ENCODE measurements around the gene LARGE1.

Gene LARGE1

DNA sequence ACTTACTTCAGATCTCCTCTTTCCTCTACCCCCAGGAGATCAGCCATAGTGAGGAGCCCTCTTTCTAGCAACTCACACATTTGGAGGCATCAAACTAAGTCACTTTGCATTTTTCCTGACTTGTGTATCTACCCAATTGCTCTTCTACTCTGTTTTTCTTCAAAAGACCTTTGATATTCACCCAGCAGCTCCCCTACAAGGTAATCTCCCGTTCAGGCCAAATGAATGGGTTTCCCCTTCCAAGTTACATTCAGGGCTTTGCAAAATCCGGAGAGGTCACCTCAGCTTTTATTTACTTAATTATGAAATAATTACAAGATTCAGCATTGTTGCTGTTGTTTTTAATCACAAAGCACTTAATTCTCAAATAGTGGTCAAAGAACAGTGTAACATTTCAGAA, 6.1 kb downstream of the LARGE1 start:
- no peak for DNase-seq (ENCODE audit: low read depth in 2 of 2)

DNA sequence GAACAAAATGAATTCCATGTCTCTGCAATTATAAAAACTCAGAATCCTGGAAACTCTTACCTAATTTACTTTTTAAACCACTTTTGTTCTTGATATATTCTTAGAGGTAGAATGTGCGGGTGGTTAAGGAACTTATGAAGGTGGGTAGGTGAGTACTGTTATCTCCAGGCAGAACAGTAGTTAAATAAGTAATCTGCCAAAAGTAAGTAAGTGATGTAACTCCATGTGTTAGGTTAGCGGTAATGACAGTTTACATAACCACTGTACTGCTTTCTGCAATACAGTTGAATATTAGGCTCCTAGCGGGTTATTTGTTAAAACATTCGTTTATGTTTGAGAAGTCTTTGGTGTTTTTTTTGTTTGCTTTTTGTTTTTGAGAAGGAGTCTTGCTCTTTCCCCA, 7.1 kb downstream of the LARGE1 start:
- no peak for DNase-seq (ENCODE audit: low read depth in 2 of 2)

DNA sequence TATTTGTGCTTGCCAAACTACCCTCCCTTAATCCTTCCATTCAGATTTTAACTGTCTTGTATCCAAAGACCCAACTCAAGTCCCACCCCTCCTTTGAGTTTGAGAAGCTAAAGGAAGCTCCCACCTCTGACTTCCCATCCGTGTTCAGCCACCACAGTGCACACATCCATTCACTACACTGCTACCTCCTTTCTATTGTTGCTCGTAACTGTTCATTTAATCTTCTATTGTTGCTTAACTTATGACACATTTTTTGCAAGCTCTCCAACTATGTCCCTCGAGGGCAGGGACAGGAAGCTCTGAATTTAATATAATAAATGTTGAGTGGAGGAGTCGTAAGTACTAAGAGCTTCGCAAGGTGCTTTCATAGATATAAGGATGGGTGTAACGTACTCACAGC, 10.4 kb downstream of the LARGE1 start:
- no peak for DNase-seq (ENCODE audit: low read depth in 2 of 2)

DNA sequence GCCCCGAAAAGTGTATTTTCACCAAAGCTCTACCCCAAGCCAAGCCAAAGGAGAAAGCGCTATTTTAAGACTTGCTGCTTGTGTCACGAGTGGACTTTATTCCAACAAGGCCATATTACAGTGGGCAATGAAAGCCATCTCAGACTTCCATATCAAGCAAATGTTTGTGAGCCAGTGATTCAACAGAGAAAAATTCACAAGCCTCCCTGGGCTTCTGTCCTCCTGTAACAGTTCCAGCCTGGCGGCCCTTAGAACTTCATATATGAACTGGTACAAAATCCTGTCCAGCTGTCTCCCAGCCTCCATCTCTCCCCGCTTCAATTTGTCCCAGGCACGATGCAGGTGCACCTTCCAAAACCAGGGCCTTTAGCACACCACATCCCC, 11.2 kb downstream of the LARGE1 start:
- DNase-seq (ENCODE audit: low read depth in 2 of 2) = no peak

DNA sequence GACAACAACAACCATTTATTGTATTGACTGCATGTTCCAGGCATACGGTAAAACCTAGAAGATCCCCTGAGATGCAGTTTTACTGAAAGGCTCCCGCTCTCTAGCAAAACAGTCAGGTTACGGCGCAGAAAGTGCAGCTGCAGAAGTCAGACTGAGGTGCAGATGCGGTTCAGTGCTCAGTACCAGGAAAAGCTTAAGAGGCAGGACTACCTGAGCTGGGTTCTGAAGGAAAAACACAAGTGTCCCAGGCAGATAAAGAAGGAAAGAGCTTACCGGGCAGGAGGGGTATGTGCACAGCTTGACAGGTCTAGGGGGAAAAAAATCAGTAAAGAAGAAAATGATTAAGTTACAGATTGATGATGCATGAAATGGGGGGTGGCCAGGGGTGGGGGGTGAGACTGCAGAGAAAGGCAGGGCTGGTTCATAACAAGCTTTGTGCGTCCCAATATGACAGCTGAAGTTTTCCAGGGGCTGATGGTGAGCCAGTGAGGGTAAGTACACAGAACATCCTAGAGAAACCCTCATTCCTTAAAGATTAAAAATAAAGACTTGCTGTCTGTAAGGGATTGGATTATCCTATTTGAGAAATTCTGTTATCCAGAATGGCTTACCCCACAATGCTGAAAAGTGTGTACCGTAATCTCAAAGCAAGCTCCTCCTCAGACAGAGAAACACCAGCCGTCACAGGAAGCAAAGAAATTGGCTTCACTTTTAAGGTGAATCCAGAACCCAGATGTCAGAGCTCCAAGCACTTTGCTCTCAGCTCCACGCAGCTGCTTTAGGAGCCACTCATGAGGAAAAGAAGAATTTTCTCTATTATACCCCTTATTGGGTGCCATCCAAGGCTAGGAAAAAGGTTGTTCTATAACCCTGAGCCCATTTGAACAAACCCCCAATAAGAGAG, 11.9 kb downstream of the LARGE1 start:
- DNase-seq (ENCODE audit: low read depth in 2 of 2) = no peak

DNA sequence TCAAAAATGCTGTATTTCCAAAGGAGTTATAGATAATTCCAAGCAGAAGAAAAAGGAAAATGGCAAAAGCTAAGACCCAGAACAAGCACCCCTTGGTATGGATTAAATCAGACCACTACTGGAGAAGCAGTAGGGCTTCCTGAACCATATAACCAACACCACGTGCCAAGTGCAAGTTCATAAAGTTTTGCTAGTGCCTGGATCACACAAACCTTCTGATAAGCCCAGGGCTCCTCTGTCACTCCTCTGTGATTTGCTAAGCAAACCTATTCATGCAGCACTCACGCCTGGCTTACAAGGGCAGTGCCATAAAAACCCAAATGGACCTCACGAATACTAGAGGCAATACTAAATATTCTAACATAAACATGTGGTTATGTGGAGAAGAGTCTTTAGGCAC, 13.3 kb downstream of the LARGE1 start:
- DNase-seq (ENCODE audit: low read depth in 2 of 2) = no peak

DNA sequence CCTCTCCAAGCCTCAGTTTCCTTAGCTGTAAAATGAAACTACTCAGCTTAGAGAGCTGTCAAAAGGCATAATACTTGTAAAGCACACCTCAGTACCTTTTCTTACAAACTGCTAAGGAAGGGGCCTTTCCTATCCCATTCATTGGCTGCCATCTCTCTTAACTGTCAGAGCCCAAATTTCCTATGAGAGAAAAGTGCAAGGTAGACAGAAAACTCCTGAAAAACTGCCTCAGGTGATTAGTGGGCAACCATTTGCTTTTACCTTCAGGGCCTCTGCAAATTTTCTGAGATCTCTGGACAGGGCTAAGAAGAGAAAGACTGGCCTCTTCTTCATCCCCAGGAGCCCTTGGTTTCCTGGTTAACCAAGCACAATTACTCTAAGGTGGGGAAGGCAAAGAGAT, 13.8 kb downstream of the LARGE1 start:
- no peak for DNase-seq (ENCODE audit: low read depth in 2 of 2)

DNA sequence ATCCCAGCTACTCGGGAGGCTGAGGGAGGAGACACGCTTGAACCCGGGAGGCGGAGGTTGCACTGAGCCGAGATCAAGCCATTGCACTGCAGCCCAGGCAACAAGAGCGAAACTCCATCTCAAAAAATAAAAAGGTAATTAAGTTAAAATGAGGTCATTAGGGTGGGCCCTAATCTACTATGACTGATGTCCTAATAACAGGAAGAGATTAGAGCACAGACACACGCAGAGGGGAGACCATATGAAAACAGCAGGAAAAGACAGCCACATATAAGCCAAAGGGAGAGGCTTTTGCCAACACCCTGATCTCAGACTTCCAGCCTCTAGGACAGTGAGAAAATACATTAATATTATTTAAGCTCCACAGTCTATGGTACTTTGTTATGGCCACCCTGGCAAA, 17.3 kb downstream of the LARGE1 start:
- DNase-seq (ENCODE audit: low read depth in 2 of 2) = no peak

DNA sequence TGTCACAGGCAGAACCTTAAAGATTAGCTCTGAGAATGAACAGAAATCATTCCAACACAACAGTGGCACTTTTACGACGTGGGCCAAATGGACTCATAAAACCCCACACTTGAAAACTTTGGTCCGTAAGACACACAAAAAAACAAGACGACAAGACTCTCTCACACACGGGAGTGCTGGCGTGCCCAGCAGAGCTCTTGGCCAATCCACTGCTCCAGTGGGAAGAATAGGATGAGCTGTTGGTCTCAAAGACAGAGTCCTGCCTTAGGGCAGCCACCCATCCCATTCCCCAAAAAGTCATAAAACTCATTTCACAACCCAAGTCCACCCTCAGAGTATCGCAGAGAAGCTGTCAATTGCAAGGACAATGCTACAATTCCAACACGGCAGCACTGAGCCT, 18.2 kb downstream of the LARGE1 start:
- DNase-seq (ENCODE audit: low read depth in 2 of 2) = no peak

DNA sequence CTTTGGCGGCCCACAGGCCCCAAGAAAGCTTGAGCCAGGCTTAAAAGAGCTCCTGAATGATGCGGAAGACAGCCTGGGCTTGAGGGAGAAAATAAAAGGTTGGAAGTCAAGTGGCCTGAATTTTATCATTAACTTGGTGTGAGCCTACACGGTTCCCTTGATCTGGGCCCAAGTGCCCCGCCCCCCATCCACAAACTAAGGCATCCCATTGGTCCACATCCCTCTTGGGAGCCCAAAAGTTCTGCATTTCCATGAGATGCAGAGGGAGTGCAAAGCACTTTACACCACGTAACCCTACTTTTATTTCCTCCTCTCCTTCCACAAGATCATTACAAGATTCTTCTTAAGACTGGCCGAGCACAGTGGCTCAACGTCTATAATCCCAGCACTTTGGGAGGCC, 22.2 kb downstream of the LARGE1 start:
- DNase-seq (ENCODE audit: low read depth in 2 of 2) = no peak

DNA sequence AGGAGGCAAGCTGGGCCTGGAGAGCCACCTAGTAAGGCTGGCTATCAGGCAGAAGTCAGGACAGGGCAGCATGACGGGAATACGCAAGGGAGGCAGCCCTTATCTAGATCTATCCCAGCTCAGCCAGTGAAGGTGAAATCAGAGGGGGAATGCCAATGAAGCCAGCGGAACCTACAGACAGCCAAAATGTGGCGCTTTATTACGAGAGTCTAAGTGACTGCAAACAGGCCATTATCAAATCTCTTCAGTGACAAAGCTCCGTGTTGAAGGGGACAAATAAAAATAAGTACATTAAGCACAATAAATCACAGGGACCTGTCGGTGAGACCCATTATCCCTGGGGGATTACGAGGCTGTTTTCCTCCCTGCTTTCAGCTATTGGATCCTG, 22.8 kb downstream of the LARGE1 start:
- no peak for DNase-seq (ENCODE audit: low read depth in 2 of 2)

DNA sequence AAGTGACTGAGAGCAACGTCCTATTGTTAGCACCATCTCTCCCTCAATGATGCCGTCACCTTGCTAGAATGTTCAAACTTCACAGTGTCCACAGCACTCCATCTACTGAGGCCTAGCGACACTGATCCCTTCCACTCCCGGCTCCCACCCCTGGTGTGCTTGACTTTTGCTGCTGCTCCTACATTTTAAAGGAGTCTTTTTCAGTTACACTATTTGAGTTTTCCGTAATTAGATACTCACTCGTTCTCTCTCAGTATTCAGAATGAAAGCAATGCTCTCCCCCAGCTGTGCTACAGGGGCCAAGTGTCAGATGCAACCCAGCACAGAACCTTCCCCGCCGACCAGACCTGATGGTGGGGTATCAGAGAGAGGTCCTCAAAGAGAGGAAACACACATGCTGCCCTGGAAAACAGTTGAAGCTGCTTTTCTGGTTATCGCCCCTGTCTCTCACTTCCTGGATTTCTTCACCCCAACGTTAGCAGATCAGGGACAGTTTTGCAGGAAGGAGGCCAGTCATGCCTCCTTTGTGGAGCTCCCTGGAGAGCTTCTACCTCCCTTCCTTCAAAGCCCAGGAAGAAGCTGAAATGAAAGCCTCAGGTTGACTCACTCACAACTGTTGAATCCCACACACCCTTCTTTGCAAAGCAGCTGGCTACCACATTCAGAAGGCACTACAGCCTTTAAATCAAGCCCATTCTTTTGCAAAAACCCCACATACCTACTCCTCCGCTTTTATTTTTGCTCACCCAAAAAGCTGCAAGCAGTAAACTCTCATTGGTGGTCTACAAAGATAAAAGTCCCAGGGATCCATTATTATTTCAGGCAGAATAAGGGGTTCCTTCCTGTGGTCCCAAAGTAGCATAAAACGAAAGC, 23.5 kb downstream of the LARGE1 start:
- no peak for DNase-seq (ENCODE audit: low read depth in 2 of 2)

DNA sequence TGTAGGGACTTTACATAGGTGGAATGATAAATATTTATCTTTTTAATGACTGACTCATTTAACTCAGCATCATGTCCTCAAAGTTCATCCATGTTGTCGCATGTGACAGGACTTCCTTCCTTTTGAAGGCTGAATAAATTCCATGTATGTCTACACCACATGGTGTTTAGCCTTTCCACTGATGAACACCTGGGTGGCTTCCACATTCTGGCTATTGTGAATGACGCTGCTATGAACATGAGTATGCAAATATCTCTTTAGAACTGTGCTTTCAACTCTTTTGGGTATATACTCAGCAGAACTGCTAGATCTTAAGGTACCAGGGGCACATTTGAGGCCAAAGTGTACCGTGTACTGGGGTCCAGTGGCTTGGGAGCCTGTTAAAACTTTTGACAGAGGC, 24.1 kb downstream of the LARGE1 start:
- DNase-seq (ENCODE audit: low read depth in 2 of 2) = no peak

DNA sequence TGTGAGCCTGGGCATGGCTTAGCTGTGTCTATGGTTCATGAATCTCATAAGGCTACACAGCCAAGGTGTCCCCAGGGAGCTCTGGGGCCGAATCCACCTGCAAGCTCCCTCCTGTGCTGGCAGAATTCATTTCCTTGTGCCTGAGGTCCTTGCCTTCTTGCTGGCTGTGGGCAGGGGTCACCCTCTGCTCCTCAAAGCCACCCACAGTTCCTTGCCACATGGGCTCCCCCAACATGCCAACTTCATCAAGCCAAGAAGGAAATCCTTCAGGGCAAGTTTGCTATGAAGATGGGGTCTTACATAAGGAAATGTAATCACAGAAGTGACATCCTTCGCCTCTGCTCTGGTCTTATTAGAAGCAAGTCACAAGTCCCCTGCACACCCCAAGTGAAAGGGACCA, 24.8 kb downstream of the LARGE1 start:
- no peak for DNase-seq (ENCODE audit: low read depth in 2 of 2)

DNA sequence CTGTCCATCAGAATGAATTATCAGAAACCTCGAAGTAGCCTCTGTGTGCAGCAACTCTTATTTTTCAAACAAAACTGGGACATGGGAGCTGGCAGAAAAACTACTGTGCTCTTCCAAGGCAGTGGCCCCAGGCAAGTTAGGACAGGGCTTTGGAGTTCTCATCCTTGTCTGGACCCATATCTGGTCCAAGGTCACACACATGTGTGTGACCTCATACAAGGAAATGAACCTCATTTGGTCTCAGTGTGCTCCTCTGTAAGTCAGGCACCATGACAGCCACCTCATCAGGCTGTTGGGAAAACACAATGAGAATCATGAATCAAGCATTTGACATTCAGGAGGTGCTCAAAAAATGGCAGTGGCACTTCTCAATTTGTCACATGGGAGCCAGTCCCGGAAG, 25.8 kb downstream of the LARGE1 start:
- no peak for DNase-seq (ENCODE audit: low read depth in 2 of 2)

DNA sequence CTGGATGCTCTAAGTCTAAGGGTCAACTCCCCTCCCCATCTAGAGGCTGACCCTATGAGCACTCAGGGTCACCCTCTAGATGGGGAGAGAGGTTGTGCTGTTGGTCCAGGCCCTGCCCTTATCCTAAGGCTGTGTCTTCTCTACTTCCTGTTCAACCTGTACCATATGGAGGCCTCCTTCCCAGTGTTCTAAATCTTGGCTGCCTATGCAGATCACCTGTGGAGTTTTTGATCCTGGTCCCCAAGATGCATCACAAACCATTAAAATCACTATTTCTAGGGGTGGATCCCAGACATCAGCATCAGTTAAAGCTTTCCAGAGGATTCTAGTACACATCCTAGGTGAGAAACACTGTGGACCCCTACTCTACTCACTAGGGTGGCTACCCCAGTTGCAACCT, 26.2 kb downstream of the LARGE1 start:
- DNase-seq (ENCODE audit: low read depth in 2 of 2) = no peak

DNA sequence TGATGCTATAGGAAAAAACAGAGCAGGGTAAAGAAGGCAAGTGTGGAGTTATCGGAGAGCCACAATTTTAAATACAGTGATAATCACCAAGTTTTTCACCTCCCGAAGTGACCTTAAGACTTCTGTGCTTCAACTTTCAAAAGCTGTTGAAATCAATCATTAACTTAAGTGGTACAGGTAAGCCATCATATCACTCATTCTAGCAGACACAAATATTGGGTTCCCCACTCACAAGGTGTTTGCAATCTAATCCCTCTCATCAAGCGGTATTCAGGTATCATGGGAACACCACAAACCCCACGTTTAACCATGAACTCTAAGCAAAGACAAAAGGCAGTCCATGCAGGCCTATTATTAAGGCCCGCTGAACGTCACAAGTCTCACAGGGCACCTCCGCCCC, 26.8 kb downstream of the LARGE1 start:
- DNase-seq (ENCODE audit: low read depth in 2 of 2) = no peak

DNA sequence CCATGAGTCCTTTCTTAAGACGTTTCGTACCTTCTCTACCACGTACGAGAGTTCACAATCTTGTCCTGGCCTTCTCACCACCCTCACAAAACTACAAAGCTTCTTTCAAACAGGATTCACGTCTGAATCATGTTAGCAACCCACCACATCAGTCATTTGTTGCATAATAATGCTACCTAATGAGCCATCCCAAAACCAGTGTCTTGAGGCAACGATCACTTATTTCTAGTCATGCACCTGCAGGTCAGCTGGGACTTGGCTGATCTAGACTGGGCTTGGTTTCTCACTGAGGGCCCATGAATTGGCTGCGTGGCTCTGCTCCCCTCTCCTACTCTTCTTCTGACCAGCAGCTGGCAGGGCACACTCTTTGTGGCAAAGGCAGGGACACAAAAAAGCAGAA, 28.3 kb downstream of the LARGE1 start:
- DNase-seq (ENCODE audit: low read depth in 2 of 2) = no peak

DNA sequence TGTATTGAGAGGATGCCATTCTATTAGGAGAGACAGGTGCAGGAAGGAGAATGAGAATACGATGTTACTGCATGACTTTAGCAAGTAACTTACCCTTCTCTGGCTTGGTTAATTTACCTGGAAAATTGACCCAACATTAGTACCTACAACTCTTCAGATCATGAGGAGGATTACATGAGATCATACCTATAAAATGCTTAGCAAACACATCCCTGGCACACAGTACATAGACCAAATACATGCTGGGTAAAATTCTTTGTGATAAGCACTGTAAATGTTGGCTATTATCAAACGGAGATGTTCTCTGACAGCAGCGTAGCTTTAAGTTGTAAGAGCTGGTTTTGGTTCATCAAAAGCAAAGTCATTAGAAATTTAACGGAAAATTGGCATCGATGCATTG, 28.8 kb downstream of the LARGE1 start:
- DNase-seq (ENCODE audit: low read depth in 2 of 2) = no peak

DNA sequence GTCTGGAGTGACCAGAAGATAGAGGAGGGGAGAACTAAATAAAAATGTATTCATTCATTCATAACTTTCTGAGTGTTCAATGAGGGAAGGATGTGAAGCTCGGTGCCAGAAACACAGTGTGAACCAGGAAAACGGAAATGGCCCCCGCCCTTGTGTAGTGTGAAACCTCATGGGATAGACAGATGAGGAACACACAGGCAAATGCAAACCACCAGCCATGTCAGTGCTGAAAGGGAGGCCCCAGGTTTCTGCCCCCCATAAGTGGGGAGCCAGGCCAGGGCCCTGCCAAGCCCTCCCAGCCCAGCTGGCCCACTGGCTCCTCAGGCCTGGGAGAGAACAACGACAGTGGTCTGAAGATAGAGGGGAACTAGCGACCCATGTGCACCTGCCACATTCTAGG, 30.5 kb downstream of the LARGE1 start:
- DNase-seq (ENCODE audit: low read depth in 2 of 2) = no peak

DNA sequence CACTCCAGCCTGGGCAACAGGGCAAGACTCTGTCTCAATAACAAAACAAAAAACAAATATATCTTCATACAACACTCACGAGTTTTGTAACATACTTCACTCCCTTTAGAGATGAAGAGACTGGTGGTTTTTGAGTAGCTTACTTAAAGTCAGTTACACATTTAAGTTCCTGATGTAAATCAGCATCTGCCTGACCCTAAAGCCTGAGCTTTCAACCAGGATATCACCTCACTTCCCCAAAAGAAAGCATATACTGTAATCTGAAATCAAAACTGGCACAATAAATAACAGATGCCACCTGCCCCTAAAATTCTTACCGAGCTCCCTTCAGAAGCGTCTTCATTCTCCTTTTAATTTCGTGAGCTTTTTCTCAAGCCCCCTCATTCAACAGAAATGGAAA, 31.5 kb downstream of the LARGE1 start:
- no peak for DNase-seq (ENCODE audit: low read depth in 2 of 2)

DNA sequence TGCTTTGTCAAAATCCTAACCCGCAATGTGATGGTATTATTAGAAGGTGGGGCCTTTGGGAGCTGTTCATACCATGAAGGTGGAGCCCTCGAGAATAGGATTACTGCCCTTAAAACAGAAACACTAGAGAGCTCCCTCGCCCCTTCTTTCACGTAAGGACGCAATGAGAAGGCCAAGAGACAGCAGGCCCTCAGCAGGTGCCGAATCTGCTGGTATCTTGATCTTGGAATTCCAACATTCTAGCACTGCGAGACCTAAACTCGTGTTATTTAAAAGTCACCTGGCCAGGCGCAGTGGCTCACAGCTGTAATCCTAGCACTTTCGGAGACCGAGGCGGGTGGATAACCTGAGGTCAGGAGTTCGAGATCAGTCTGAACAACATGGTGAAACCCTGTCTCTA, 33.1 kb downstream of the LARGE1 start:
- DNase-seq (ENCODE audit: low read depth in 2 of 2) = no peak

DNA sequence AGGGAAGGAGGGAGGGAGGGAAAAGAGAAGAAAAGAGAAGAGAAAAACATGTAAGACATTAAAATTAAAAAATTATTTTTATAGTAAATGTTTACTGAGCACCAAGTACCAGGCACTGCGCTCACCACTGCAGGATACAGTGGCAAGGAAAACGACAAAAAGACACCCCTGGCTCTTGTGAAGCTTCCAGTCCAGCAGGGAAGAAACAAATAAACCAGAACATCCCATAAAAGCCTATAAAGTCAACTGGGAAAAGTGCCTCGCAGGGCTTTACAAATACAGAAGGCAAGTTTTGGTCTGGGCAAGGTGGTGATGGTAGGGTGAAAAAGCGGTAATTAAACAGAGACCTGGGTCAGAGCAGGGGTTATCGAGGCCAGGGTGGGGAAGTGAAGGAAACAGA, 33.6 kb downstream of the LARGE1 start:
- DNase-seq (ENCODE audit: low read depth in 2 of 2) = no peak

Measured in stimulated activated CD8-positive, alpha-beta memory T cell treated with anti-CD3 and anti-CD28 coated beads, Interleukin-7, amount 100 ng/mL, for 4 hours (primary cell).